ENCODE data around the gene EPG5.

DNA sequence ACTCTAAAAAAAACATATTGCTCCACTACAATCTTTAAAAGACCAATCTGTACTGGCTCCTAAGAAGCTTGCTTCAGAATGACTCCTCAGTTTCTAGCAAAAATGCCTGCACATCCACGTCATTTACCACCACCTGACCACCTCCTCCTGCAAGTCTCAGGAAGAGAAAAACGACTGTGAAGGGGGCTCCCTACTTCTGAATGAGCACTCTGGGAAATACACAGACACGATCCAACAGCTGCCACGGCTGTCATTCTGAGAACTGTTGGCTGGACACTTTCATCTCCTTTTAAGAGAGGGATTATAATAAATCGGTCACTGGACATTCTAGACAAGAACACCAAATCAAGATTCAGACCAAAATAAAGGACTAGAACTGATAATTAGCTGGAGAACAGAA lies 21.5 kb downstream of the EPG5 start:
- TF ChIP-seq POLR2A (IDR thresholded peaks at IDR 0.05) (no peak), CTCF (IDR thresholded peaks at IDR 0.05) (no peak), POLR2AphosphoS5 (IDR thresholded peaks at IDR 0.05) (no peak)

Data from upper lobe of left lung (tissue), 4 donors.